HT1080 (cell line): Measurements from ENCODE around the gene KLHL8. TPM values are rescaled to one million over a fixed set of nuclear protein-coding genes. Genes with fewer than 3 reads are reported as not detected.
A peak's percentile ranks its signal among the peaks of the same experiment; 100 is the strongest.

Experiments
- DNase-seq: peaks from one replicate; pipeline ENCODE4 v3.0.0-alpha.2; 2015; ENCODE audit warnings: low read depth
- polyA plus RNA-seq, 2 experiments: library from polyadenylated mRNA; depleted of rRNA; stranded (reverse); fragments of >200 nt; gene quantifications; 2 replicates each; pipeline ENCODE4 v1.2.3, GENCODE V29; 2015
- total RNA-seq: library from RNA; depleted of rRNA; stranded (reverse); fragments of >200 nt; shearing (Covaris generic); gene quantifications from 2 replicates; pipeline ENCODE4 v1.2.3, GENCODE V29; 2014; rRNA removed

The KLHL8 gene
- 7.8 and 13.1 TPM in 2 replicates for total RNA-seq
- 10.2 and 13.0 TPM in 2 replicates for polyA plus RNA-seq (2015; cell fraction: cytosol; rRNA removed)
- 8.4 and 9.0 TPM in 2 replicates for polyA plus RNA-seq (2015; cell fraction: nucleus; rRNA removed)

DNA sequence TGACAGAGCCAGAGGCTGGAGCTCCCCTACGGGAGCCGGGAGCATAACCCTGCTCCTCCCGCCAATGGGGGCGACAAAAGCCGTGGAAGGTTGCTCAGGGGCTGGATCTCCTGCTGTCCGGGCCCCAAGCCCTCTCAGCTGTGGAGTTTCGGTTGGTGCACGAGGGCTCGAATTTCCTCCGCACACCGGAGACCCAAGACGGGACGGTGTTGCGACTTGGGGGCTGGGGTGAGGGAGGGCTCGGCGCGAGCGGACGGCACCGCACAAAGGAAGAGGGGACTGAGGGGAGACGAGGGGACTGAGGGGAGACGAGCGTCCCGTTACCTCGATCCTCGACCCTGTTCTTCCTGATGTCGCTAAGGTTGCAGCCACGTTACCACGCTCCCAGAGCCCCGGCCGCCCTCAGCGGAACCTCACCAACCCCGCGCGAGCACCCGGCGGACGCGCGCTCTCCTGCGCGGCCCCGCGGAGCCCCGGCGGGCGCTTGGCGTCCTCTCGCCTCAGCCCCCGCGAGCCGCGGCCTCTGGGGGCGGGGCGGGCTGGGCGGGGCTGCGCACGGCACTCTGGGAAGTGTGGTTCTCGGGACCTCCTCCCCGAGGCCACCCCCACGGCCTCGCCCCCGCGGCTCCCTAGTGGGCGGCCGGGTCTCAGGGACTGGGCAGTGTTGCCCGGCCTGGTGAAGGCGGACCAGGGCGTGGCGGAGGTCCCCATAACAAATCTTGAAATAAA, at the start of gene KLHL8:
Gene KLHL8 (minus strand): TSS at position 525 of the 729 bp plus-strand sequence. CDS start 25,079 bp downstream, outside the sequence.
- peak; percentile 79 for DNase-seq

DNA sequence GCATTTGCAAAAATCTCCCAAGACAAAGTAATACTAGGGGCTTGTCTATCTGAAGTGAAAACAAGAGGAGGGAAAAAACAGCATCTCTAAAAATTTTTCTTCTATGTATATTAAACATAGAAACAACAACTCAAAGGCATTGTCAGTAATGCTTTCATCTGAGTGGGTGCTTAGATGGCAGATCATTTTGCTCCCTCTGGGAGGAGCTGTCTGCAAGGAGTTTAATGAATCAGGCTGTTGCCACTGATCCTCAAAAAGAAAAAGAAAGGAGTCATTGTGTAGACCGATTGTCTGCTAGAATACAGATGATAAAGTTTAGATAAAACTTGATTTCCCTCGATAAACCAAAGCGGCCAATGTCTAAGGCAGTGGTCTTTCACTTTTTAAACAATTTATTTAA, 49.7 kb upstream of the KLHL8 start:
- DNase-seq: peak; percentile 55

DNA sequence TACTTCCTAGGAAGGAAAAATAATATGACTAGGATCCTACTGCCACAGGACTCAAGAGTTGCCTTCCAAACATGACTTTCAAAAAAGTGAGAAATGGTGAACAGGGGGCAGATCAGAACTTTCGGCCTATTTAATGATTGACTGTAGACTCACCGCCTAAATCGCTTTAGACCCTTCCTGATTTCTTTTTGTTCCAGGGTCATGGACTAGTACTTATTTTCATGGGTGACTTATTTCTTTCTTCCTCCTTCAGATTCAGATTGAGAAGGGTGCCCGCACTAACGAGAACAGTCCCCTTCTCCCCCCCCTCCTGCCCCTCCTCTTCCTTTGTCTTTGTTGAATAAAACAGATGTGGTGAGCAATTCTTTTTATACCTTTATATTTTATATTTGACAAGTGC, 48.0 kb upstream of the KLHL8 start:
- DNase-seq: no peak

DNA sequence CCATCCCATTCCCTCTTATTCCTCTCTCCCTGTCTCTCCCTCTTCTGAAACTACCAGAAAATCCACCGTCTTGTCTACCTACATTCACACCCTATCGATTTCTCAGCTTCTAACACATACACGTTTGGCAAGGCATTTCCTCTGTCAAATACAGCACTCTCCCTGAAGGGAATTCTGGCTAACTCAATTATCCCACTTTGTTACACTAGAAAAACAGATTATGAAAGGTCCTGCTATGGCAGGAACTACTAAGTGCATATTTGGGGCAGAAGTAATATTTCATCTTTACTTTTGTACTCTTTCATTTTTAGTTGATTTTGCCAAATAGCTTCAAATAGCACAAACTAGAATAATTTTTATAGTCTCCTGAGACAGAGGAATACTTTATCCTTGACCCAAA, 46.6 kb upstream of the KLHL8 start:
- no peak for DNase-seq

DNA sequence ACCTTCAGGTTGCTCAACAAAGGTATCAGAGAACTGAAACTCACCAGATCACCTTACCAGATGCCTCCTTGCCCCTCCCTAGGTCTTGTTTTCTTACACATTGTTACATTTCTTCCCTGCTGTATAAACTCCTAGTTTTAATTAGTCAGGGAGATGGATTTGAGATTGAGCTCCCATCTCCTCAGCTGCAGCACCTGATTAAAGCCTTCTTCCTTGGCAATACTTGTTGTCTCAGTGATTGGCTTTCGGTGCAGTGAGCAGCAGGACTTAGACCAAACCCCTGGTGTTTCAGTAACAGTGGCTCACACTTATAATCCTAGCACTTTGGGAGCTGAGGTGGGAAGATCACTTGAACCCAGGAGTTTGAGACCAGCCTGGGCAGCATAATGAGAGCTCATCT, 42.5 kb upstream of the KLHL8 start:
- no peak for DNase-seq

DNA sequence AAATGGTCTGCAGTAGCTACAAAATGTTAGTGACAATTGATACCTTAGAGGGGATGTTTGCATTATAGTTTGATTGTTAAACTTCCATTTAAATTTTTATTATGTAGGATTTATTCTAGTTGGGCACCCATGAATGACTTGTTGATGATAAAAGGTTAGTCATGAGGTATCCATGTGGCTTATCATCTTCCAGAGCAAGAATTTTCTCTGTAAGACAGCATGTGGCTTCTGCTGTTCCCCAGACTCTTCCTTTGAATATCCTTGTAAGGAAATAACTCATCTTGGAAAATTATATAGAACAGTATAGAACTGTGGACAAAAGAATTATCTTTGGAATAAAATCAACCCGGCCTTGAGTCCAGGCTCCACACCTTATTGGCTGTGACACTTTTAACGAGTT, 40.1 kb upstream of the KLHL8 start:
- DNase-seq: peak; percentile 16

DNA sequence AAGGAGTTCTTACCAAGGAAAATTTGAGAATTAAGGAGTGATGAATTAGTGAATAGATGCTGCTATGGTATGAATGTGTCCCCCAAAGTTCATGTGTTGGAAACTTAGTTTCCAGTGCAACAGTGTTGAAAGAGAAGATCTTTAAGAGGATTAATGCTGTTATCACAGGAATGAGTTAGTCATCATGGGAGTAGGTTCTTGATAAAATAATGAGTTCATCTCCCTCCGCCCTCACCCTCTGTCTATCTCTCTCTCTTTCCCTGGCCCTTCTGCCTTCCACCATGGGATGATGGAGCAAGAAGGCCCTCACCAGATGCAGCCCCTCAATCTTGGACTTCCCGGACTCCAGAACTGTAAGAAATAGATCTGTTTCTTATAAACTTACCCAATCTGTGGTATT, 38.3 kb upstream of the KLHL8 start:
- no peak for DNase-seq

DNA sequence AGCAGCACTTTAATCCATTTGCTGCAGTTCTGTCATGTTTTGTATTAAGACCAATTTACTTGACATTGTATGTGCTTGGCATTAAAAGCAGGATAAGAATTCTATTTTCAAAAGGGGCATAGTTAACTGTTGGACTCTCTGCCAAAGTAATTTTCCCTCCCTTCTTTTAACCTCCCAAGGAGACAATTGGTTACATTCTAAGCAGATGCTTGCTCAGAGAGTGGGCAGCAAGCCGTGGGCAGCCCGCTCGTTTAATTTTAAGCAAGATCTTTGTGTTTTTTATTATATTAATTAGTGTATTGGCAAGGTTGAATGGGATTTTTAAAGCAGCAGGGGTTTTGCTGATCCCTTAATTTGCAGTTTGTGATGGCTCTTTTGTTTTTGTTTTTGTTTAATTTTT, 37.1 kb upstream of the KLHL8 start:
- no peak for DNase-seq

DNA sequence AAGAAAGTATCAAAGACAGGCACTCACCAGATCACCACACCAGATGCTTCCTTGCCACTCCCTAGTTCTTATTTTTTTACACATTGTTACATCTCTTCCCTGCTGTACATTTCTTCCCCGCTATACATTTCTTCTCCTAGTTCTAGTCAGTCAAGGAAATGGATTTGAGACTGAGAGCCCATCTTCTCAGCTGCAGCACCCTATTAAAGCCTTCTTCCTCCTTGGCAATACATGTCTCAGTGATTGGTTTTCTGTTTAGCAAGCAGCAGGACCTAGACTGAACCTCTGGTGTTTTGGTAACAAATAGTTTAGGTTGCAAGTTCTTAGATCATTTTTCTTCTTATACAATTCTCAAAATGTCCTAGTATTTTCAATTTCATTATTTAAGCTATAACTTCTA, 35.3 kb upstream of the KLHL8 start:
- DNase-seq: no peak

DNA sequence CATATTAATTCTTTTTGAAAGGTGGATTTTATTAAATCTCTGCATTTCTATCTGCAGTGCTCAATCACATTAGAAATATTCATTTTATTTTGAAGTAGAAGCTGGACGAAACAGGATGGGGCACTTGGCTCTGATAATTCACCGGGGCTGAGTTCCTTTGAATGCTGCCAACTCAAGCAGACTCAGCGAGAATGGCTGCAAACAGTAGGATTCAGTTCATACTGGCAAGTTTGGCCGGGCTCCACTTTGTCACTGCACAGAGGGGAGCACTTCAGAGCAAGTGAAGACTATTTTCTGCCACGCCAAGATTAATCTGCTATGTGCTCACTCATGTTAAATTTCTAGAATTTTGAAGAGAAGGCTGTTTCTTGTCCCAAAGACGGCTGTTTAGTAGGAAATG, 30.7 kb upstream of the KLHL8 start:
- no peak for DNase-seq

DNA sequence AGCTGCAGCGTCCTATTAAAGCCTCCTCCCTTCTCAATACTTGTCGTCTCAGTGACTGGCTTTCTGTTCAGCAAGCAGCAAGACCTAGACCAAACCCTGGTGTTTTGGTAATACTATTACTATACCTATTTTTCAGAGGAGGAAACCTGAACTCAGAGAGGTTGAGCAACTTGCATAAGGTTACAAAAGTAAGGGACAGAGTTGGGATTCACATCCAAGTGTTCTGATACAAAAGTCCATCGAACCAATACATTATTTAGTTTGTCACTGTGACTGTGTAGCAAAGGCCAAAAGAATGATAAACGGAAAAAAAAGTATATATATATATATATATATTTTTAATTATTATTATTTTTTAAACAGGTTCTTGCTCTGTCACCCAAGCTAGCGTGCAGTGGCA, 29.9 kb upstream of the KLHL8 start:
- no peak for DNase-seq

DNA sequence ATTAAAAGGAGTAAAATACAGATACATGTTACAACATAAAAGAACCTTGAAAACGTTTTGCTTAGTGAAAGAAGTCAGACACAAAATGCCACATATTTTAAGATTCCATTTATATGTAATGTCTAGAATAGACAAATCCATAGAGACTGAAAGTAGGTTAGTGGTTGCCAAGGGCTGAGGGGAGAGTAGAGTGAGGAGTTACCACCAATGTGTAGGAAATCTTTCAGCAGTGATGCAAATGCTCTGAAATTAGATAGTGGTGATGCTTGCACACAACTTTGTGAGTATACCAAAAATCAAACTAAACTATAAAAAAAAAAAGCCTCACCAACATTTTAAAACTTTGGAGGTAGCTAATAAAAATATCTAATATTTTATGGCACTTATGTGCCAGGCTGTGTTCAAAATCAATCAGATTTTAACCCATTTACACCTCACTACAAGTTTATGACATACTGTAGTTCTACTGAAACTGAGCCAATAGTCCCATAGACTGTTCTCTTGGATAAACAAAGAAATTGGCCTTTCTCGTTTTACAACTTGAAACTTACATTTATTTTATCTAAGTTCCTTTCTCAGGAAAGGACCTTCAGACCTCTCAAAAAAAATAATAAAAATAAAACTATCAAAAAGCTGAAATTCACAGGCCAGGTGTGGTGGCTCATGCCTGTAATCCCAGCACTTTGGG, 29.1 kb upstream of the KLHL8 start:
- DNase-seq: no peak

DNA sequence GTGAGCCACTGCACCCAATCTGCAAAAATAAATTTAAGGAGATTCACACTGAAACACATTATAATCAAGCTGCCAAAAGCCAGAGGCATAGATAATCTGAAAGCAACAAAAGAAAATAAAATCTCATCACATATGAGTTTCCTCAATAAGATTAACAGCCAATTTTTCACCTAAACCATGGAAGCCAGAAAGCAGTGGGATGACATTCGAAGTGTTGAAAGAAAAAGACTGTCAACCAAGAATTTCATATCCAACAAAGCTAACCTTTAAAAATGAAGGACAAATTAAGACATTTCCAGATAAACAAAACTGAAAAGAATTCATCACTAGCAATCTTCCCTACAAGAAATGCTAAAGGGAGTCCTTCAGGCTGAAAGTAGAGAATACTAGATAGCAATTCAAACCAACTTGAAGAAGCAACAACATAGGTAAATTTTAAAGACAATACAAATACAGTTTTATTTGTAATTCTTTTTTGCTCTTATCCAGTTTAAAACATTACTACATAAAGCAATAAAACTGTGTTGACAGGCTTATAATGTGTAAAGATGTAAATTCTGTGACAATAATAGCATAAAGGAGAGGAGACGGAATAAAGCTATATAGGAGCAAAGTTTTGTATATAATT, 23.1 kb upstream of the KLHL8 start:
- DNase-seq: no peak

DNA sequence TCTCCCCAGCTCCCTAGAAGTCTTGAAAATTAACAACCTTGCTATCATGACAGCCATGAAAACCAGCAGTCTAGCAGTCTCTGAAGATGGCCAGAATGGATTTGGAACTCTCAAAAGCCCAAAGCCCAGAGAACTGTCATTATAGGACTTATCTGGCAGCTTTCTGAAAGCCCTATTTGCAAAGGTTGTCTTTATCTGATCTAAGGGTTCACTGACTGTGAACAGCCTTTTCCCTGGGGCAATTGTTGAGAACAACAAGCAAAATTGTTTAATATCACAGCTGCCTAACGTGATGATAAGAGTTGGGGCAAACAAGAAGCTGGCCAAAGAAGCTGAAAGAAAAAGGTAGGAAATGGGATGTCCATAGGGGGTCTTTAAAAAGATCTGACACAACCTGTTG, 20.9 kb upstream of the KLHL8 start:
- DNase-seq: no peak

DNA sequence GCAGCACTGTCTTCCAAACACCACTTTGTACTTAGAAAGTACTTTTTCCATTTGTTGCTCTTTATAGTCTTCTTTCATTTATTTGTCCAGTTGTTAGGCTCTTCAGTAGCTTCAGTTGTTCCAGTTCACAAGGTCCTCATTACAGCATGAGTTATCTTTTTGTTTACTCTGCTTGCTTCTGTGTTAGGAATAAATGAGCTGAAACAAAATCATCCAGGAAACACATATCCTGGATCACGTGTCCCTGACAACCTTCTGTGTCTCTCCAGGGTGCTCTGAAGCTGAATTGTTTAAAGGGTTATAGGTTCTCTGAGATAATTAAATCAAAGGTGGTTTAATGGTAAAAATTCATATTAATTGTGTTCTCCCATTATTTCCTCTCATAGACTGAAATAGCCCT, 19.9 kb upstream of the KLHL8 start:
- no peak for DNase-seq

DNA sequence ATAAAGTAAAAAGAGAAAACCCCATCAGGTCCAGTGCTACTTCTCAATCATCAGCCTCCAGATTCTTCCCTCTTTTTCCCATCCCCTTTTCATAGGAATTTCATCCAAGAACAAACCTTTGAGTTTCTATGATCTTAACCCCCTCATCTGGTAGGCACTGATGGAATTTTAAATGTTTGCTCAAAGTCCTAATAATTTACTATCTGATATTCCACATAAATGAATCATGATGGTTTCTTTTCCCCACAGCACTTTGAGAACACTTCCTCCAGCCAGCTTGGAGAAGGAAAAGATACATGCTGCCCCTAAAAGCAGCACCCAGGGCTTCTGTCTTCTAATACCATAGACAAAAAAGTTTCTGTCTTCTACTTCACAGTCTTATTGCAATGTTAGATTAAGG, 19.4 kb upstream of the KLHL8 start:
- DNase-seq: no peak

DNA sequence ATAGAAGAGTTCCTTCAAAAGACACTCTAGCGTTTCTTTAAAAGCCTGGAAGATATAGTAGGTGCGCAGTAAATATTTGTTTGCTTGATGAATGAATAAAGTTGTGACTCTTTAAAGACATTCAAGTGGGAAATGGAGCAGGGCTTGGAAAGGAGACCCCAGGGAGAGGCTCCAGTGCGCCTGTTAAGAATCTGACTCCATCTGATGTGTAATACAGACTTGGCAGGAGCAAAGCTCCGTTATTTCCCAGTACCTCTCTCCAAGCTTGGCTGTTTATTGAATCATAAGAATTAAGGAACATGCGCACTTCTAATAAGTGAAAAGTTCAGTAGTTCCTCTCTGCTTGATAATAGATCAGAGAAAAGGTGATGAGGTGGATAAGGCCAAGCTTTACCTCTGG, 18.8 kb upstream of the KLHL8 start:
- DNase-seq: no peak

DNA sequence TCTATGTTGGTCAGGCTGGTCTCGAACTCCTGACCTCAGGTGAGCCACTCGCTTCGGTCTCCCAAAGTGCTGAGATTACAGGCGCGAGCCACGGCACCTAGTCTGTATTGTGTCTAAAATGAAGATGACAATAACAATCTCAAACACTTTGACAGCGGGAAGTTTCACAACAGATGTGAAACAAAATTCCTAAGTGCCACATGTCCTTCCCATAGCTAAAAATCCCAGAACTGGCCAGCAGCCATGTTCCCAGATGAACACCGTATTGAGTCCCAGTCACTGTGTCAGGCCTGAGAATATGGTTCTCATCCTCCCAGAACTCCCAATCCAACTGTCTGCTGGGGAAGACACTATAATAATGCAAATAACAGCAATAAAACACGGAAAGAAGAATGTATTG, 16.4 kb upstream of the KLHL8 start:
- DNase-seq: no peak

DNA sequence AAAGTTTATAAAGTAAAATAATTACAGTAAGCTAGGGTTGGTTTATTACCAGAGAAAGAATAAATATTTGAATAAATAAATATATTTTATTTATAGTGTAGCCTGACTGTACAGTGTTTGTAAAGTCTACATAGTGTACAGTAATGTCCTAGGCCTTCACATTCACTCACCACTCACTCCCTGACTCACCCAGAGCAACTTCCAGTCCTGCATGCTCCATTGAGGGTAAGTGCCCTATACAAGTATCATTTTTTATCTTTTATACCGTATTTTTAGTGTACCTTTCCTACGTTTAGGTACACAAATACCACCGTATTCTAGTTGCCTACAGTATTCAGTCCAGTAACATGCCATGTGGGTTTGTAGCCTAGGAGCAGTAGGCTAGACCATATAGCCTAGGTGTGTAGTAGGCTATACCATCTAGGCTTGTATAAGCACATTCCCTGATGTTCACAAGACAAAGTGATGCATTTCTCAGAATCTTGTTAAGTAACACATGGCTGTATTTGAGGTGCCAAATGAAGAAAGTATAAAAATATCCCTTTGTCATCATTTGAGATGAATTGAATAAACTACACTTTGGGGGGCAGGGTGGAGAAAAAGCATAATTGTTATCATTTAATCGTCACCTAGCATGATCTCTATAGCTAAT, 14.7 kb upstream of the KLHL8 start:
- peak; percentile 52 for DNase-seq

DNA sequence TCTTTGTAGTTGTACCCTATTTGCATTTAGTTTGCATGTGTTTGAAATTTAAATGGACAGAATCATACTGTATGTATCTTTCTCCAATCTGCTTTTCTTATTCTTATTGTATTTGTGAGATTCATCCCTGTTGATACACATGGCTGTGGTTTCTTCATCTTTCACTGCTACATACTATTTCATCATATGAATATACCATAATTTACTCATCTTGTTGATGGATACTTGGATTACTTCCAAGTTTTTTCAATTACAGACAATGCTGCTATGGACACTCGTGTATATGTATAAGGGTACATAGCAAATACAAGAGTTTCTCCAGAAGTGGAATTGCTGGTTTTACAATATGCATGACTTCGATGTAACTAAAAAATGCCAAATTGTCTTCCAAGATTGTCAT, 11.8 kb upstream of the KLHL8 start:
- no peak for DNase-seq

DNA sequence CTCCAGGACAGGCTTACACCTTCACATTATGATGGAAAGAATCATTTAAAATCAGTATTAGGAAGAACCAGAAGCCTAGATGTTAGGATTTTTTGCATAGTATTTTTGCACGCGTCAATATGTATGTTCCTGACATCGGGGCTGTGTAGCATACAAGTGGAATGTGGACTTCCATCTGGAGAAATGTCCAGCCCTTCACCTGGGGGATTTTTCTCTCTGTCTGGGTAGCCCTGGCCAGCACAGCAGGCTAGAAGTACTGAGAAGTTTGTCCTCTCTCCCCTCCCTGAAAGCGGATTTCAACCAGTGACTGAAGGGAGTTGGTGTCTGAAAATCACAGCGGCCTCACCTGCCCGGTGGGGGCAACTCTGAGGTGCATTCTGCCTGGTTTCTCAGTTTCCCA, 10.4 kb upstream of the KLHL8 start:
- DNase-seq: no peak

DNA sequence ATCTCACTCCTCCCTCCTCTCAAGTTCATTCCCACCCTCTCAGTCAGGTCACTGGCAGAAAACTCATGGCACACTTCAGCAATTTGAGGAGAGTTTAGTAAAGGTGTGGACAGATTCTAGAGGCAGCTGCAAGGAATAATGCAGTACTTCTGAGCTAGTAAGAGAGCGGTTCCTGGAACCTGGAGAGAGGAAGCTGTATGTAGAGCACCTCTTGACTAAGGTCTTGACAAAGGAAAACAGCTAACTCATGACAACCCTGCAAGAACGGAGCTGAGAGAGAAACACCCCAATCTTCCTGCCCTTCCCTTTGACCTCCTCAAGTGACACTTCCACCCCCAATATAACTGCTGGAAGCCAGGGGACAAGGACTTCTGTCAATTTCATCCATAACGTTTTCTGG, 9.6 kb upstream of the KLHL8 start:
- no peak for DNase-seq
